Right kidney (tissue), 1 donor: ENCODE results near the gene SLC1A2.

Experiments used
- DNase-seq: peaks from one replicate; pipeline ENCODE4 v3.0.0-alpha.2; 2016

Gene SLC1A2

GRCh38 chr11:35376118-35376510, 43.2 kb downstream of the SLC1A2 start:
- no peak for DNase-seq

GRCh38 chr11:35375332-35376117, 43.8 kb downstream of the SLC1A2 start:
- no peak for DNase-seq

GRCh38 chr11:35373284-35373933, 45.9 kb downstream of the SLC1A2 start:
- no peak for DNase-seq

GRCh38 chr11:35372565-35373283, 46.6 kb downstream of the SLC1A2 start:
- no peak for DNase-seq

GRCh38 chr11:35367491-35367890, 51.9 kb downstream of the SLC1A2 start:
- no peak for DNase-seq

- no peak for DNase-seq
Observed at GRCh38 chr11:35366798-35367197, 52.6 kb downstream of the SLC1A2 start.

GRCh38 chr11:35365961-35366360, 53.4 kb downstream of the SLC1A2 start:
- DNase-seq = no peak

GRCh38 chr11:35365395-35365794, 54.0 kb downstream of the SLC1A2 start:
- no peak for DNase-seq

- DNase-seq = no peak
Observed at GRCh38 chr11:35363854-35364780, 55.2 kb downstream of the SLC1A2 start.

GRCh38 chr11:35363246-35363801, 56.0 kb downstream of the SLC1A2 start:
- DNase-seq = no peak

GRCh38 chr11:35362521-35362980, 56.8 kb downstream of the SLC1A2 start:
- DNase-seq = no peak

GRCh38 chr11:35360055-35360530, 59.3 kb downstream of the SLC1A2 start:
- DNase-seq = no peak

- no peak for DNase-seq
Observed at GRCh38 chr11:35359321-35360054, 59.9 kb downstream of the SLC1A2 start.

- no peak for DNase-seq
Observed at GRCh38 chr11:35358391-35358790, 61.0 kb downstream of the SLC1A2 start.

- no peak for DNase-seq
Observed at GRCh38 chr11:35357923-35358322, 61.4 kb downstream of the SLC1A2 start.

- DNase-seq = no peak
Observed at GRCh38 chr11:35355102-35355749, 64.1 kb downstream of the SLC1A2 start.

- DNase-seq = no peak
Observed at GRCh38 chr11:35354644-35355043, 64.7 kb downstream of the SLC1A2 start.

- DNase-seq = no peak
Observed at GRCh38 chr11:35352077-35352888, 67.1 kb downstream of the SLC1A2 start.

GRCh38 chr11:35349897-35350296, 69.5 kb downstream of the SLC1A2 start:
- DNase-seq = no peak
